ENCODE measurements around the gene RIMOC1.
"Not testable (repeated sequence)": the region's sequence is repeated elsewhere in the genome, so short reads cannot be mapped to it uniquely, and the experiment has no call there.

RIMOC1 gene

DNA sequence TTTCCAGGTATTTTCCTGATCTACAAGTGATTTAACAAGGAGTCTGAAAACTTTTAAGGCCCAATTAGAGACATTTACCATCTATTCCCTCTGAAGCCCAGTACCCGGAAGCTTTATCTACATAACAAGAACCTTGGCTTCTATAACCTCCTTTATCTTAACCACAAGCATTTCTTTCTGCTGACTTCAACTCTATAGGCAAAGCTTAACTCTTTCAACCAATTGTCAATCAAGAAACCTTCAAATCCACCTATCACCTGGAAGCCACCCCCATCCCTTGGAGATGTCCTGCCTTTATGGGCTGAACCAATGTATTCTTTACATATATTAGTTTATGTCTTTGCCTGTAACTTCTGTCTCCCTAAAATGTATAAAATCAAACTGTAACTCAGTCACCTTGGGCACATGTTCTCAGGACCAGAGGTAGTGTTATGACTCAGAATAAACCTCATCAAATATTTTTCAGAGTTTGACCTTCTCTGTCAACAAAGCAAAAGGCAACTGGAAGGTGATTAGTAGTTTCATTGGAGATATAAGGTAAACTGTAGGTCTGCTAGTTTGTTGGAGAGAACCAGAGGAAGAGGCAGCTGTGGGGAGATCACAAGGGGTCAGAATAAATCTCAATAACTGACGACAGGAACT is 13.0 kb upstream of the RIMOC1 start:
- no peak for DNase-seq

DNA sequence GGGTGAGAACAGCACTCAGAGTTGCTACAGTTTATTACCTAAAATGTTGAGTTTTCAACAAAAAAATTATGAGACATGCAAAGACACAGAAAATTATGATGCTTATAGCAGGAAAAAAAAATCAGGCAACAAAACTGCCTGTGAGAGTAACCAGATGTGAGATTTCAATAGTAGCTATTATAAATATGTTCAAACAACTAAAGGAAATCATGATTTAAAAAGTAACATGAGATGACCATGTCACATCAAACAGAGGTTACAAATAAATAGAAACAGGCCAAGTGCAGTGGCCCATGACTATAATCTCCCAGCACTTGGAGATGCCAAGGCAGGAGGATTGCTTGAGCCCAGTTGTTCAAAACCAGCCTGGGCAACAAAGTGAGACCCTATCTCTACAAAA is 12.1 kb upstream of the RIMOC1 start:
- DNase-seq = no peak

DNA sequence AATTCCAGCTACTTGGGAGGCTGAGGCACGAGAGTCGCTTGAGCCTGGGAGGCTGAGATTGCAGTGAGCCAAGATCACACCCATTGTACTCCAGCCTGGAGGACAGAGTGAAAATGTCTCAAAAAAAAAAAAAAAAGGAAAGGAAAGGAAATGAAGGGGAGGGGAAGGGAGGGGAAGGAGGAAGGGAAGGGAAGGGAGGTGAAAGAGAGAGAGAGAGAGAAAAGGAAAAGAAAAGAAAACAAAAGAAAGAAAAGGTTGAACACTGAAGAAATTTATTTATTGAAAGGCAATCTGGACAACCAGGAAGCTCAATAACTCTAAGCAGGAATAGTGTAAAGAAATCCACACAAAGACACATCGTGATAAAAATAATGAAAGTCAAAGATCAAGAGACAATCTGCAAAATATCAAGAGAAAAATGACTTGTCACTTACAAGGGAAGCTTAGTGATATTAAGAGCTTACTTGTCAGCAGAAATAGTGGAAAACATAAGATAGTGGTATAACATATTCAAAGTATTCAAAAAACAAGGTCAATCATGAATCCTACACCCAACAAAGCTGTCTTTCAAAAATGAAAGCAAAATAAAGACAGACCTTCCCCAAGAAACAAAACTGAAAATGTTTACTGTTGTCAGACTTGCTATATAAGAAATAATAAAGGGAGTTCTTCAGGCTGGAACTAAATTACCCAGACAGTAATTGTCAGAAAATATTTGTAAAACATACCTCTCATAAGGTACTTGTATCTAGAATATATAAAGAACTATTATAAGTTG is 10.9 kb upstream of the RIMOC1 start:
- no peak for DNase-seq

DNA sequence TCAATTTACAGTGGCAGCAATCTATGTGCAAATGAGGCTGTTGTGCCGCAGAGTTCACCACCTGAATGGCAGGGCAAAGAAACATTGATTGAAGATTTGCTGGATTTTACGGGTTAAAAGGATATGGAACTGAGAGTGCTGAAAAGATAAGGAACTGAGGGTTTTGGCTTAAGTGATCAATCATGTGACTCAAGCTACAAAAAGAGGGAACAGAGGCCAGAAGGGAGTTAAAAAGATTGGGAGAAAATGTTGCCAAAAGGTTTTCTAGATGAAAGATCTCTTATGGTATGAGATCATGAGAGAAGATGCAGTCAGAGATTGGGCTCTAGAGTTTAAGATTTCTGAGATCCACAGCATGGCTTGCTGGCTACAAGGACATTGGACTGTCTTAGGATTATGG is 7.9 kb upstream of the RIMOC1 start:
- no peak for DNase-seq

DNA sequence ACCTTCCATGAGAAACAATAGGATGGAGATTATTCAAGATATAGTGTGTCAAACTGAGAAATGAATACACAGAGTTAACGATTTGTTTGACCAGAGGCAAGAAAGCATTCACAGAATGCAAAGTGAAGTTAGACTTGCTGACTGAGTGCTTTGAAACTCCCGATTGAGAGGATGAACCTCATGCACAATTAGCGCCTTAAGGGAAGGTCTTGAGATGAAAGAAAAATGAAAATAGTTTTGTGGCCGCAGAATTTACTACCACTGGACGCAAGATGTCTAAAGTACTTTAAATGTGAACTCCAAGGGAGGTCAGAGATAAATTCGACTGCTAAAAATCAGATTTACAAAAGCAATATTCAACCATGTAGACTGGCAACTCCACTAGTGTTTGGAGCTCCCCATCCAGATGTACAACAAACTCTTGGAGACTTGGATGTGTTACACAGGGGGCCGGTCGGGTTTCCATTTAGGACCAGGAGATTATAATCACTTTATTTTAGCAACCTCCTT is 707 bp upstream of the RIMOC1 start:
- no peak for DNase-seq

DNA sequence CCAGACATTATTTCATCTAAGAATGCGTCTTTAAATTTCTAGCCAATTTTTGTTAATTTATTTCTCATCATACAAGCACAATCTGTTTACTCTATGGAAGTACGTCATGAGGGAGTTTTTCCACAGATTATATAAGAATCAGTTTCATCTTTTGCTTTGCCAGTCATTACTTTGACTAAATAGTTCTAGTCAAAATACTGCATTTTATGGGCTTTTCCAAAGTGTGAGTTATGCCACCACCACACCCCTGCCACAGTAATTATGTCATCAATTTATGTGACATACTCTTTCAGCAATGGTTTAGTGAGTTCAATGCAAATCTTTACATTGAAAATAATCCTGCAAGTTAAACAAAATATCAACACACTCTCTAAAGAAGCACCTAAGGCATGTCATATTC is 2.0 kb downstream of the RIMOC1 start:
- no peak for DNase-seq

DNA sequence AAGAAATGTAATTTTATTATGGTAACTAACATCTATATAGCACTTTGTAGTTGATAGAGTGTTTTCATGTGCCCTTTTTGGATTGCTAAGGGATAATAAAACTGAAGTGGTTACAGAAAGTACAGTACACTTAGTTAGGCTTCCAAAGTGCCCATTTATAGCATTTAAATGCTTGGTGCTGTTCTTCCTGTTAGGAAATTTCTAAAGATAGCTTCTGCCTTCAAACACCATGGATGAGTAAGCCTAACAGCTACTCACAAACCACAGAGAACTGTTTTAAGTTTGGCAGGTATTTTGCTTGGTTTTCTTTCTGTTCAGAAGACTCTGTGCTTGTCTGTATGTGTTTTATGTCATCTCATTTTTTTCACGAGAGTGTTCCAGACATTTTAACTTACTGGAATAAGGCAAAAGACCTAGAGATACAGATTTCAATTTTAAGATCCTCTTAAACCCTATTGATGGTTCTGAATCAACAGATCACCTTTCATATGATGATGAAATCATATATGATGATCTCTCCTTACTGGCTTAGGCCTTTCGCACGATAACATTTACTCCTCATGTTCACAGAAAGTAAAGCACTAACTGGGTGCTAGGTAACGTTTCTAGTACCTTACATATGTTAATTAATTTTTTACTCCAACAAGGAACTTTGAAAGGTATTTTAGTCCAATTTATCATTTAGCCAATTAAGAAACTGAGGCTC is 4.4 kb downstream of the RIMOC1 start:
- no peak for DNase-seq

DNA sequence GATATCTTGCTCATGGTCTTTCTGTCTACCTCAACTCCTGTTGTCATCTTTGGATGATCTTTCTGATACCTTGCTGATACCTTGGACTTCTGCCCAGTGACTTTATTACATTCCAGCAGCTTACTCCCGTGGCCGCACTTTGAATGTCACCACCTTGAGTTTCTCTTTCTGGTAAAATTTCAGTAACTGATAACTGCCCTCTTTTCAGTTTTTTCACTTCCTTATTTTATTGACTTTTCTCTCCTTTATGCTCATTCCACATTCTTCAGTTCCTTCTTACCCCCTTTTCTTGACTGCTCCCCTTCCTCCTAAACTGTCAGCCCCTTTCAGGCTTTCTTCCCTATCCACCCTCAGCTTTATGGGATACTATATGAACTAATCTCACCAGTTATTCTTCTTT is 14.0 kb downstream of the RIMOC1 start:
- no peak for DNase-seq

DNA sequence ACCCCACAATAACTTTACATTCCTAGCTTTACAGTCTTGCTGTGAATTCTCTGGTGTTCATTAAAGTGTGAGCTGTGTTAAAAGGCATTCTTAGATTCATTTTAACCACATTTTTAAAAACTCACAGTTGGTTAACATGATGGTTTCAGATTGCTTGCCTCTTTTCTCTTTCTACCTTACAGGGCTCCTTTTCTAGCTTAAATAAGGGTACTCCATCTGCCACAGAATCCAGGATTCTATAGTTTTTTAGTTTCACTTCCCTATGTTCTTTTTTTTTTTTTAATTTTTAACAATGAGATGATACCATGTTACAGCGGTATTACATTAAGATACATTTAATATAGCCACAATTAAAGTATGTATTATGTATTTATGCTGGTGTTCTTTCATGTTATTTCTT is 17.0 kb downstream of the RIMOC1 start:
- no peak for DNase-seq

DNA sequence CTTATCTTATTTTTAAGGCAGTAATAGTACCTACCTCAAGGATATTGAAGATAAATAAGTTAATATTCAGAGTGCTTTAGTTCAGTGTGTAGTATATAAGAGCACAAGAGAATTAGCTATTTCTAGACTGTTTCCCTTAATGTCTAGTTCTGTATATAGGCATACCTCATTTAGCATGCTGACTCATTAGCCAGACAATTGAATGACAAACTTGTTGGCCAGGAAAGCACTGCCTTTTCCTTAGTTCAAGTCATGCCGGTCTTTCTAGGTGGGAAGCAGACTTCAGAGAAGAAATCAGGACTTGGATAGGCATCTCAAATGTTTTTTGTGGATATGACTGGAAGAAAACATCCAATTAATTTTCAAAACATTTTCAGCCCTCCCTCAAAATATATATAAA is 17.7 kb downstream of the RIMOC1 start:
- DNase-seq = no peak

DNA sequence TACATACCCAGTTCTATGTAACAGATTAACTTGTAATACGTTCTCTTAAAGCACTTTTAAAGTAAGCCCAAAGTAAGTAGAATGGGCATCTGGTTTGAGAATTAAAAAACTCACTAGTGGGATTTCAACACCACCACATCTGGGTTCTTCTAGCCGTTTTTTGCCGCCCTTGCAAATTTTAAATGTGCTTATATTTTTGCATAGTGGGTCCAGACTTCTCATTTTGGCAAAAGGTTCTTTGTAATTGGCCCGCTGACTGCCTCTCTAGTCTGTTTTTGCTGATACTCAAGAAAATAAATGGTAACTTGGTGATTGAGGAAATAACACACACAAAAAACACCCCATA is 20.4 kb downstream of the RIMOC1 start:
- no peak for DNase-seq

DNA sequence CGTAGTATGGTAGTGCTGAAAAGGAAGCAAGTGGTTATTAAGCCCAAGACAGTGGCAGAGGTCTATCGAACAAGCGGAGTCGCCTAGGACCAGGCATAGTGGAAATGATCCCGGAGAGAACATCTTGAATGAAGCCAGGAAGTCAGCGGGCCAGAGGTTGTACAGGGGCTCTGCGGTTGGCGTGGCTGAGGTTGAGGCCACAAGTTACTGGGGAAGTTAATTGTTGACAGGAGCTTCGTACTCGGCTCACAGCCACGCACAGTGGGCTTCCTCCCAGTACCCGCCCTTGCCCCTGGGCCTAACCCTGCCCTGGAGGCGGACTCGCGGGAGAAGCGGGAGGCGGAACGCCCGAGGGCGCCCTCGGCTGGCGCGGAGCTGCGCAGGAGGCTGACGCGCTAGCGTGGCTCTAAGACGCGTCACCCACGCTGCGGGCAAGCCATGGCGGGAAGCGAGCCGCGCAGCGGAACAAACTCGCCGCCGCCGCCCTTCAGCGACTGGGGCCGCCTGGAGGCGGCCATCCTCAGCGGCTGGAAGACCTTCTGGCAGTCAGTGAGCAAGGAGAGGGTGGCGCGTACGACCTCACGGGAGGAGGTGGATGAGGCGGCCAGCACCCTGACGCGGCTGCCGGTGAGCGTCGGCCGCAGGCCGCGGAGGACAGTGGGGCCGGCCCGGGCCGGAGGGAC is 20.9 kb downstream of the RIMOC1 start, which contains the start of gene FBXO4:
Gene FBXO4 (plus strand): TSS at position 410 of the 683 bp plus-strand sequence. CDS start 29 bp downstream, at position 439.
- DNase-seq = peak; percentile 89

DNA sequence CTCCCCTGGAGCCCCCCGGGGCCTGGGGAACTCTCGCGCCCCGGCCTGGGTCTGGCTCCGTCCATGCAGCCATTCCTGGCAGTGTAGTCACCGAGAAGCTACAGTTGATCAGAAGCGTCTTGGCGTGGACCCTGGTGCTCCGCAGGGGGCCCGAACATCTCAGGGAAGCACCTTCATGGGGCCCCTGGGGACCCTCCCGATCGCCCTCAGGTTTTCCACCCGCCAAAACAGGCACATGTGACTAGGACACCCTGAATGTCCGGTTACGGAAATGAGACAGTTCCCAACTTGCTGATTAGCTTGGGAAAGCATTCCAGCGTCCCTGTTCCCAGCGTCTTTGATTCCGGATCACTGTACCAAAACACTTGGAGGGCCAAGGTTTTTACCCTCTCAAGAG is 21.4 kb downstream of the RIMOC1 start:
- DNase-seq = peak; percentile 36

DNA sequence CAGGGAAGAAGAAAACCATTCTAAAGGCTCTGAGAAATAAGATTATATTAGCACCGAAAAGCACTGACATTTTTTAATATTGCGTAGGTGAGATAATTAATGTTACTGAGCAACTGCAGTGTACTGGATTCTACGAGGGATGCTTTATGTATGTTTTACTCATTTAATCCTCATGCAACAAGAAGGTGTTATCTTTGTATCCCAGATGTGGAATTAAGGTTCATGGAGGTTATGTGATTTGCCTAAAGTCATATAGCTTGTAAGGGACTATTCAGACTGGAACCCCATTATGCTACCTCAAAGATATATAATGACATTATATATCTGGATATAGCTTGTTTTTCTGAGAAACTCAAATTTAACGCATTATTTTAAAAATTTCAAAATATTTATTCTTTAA is 23.5 kb downstream of the RIMOC1 start:
- DNase-seq = no peak

DNA sequence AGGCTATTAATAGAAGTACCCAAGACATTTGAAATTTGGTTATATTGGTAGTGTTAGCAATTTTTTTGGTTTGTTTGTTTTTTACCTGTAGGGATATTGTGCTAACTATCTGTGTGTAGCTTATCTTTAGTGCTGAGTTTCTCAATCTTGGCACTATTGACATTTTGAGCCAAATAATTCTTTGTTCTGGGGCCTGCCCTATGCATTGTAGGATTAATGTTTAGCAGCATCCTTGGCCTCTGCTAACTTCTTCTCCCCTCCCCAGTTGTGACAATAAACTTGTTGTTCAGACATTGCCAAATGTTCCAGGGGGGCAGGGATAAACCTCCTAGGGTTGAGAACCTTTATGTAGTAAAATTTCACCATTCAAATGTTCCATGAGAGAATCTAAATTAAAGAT is 24.9 kb downstream of the RIMOC1 start:
- DNase-seq = no peak

DNA sequence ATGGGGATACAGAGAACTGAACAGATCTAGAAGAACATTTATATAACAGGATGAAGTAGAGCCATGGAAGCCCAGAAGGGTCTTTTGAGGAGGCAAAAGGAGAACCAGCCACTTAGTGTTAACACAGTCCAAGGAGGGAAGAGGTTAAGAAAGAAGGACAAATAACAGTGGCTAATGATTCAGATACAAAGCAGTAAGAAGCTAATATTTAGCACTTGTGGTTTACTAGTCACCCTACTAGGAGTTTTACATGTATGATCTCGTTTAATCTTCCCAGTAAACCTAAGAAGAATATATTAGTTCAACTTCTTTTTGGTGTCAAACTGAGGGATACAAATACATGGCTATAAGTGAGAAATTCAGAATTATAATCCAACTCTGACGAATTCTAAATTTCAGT is 28.6 kb downstream of the RIMOC1 start:
- DNase-seq = no peak

DNA sequence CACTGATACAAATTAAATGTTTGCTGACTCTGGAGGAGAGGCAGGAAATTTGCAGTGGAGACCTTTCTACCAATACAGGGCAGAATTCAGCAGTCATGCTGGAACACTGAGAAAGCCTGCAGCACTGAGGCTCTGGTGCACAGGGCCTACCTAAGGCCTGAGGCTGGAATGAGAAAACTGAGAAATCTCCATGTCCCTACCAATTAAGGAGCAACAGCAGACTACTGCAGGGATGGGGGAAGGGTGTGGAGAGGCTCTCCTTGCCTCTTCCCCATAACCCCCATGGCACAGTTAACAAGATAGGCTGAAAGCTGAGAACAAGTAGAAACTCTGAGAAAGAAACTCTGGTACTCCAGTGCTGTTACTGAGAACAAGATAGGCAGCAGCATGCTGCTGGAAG is 31.4 kb downstream of the RIMOC1 start:
- no peak for DNase-seq

DNA sequence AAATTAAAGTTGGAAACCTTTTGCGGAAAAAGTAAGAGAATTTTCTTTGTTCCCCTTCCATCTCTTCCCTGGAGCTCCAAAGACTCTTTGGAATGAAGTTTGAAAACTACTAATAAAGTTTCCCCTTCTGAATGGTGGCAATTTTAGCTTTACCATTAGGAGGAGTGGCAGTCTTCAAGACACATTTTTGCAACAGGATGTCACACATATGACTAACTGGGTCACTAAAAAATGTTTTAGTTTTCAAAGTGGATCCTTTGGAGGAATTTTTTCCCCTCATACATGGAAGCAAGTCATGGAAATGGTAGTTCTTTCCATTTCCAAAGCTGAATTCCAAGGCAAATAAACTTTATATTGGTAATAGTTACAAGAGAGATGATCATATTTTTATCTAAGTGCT is 36.5 kb downstream of the RIMOC1 start:
- no peak for DNase-seq

DNA sequence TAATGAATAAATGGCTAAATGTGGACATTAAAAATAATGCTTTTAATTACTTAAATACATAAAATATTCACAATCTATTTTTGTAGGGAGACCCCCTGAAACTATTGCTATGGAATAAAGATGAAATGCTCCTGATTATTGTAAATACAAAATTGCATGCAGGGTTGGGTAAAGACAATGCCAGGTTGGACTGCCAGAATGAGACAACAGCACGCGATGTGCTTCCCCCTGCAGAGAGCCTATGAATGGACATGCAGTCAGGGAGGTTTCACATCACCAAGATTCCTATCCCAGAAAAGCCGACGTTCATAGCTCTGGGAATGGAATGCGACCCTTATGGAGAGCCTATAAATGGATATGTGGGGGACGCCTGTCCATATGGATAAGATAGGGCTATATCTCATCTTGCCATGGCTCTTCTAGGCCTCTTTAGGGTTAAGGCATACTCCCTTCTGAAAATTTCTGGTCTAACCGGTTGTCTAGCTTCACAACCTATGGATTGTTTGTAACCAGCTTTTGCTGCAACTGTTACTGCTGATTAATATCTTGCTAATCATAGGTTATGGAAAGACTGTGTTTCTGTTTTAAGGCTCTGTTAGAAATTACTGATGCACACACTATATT is 41.3 kb downstream of the RIMOC1 start:
- DNase-seq = not testable (repeated sequence)

DNA sequence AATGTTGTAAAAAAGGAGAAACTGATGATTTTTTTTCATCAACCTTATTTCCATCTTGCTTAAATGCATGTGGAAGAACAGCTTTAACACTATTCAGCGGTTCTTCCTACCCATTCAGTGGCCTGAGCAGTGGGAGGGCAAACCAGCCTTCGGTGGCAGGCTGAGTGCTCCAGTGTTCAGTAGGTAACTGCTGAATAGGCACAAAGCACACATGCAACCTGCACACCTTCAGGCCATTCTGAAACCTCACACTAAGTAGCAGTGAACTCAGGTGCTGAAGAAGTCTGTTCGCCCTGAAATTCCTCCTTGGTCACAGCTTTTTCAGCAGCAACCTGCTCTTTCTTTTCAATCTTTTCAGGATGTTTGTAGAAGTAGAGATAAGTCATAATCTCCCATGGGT is 47.1 kb downstream of the RIMOC1 start:
- no peak for DNase-seq

All from CD4-positive, alpha-beta T cell treated with Interleukin-10 for 1 hour (primary cell).